Sciatic nerve (tissue), 2 donors: ENCODE measurements around the gene SKP1. TPM values are rescaled to one million over a fixed set of nuclear protein-coding genes. Genes with fewer than 3 reads are reported as not detected.
A peak's percentile ranks its signal among the peaks of the same experiment; 100 is the strongest.

Source experiments
- ATAC-seq: fragments of 200-7000 bp; cut with Tn5 transposase; one replicate; pipeline ENCODE4 v1.9.1; 2020; ENCODE audit warnings: mild to moderate bottlenecking, moderate library complexity
- DNase-seq: peaks from one replicate; pipeline ENCODE4 v3.0.0-alpha.2; 2020; ENCODE audit warnings: low spot score
- intact Hi-C: fragments of 100-400 bp; cut with DNase I; formaldehyde crosslinking; loops from one replicate; pipeline ENCODE4 v1.14.2; 2022
- total RNA-seq: library from RNA; stranded (reverse); fragmentation: NEBNext Ultra II Directional; extraction: Animal tissue kit (Norgen Biotek cat#: 25700); gene quantifications from one replicate; pipeline ENCODE4 v1.2.1, GENCODE V29; 2021
- donor health status: DM: no; HTN: no; CAD: no.
- donor health status: DM: no; HTN: no; CAD: no.

The SKP1 gene
- total RNA-seq, 1 donor from 2014 or later = 295 TPM

DNA sequence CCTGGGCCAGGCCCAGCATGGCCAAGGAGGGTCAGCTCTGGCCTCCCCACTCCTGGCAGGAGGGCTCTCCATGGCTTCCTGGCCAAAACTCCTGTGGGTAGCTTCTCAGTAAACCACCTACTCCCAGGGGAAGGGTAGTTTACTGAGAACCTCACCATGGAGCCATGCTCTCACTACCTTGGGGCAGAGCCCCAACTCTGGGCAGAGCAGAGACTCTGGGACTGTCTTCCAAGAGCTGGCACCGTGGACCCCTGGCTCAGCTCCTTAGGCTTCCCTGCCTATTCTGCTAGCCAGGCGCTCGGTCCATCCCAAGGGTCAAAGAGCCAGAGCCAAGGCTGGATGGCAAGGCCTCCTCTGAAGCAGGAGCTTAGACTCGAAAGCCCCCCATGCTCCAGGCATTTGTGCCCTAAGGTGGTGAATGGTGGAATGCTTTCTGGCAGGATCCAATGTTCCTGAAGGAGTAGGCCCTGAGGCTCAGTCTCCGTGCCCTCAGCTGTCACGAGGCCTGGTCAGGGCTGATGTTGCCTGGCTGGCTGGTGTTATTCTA is 42.7 kb downstream of the SKP1 start:
- DNase-seq = no peak
- intact Hi-C loops = no loop called here
- ATAC-seq = no peak

DNA sequence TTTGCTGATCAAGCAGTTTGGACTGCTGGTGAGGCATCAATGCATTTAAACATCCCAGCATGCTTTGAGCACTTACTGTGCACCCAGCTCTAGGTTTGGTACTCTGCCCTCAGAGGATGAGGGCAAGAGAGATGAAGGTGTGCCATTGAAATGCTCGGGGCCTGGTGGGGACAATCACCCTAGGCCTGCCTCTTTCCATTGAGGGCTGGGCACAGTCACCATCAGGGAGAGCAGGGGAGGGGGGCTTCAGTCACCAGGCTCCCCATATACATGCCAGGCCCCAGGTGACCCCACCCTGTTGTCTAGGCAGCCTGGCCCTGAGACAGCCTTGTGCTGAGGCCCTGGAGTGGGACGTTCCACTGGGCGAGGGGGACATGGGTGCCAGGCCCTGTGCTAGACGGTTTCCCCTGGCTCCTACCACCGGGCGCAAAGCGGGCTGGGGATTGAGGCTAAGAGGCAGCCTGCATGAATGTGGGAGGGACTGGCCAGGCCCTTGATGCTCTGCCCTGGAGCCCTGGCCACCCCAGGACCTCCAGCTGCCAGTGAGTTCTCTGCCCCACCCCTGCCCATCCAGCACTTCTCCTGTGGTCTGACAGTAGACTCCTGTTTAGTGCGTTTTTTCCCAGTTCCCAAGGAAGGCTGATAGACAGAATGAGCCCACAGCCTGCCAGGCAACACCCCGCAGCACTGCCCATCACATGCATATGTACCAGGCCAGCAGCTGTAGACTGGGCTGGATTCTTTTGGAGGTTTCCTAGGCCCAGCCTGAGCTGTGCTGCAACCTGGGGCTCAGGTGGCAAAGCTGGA is 43.4 kb downstream of the SKP1 start:
- peak; percentile 51 for DNase-seq
- no peak for ATAC-seq
- intact Hi-C loops = no loop called here

DNA sequence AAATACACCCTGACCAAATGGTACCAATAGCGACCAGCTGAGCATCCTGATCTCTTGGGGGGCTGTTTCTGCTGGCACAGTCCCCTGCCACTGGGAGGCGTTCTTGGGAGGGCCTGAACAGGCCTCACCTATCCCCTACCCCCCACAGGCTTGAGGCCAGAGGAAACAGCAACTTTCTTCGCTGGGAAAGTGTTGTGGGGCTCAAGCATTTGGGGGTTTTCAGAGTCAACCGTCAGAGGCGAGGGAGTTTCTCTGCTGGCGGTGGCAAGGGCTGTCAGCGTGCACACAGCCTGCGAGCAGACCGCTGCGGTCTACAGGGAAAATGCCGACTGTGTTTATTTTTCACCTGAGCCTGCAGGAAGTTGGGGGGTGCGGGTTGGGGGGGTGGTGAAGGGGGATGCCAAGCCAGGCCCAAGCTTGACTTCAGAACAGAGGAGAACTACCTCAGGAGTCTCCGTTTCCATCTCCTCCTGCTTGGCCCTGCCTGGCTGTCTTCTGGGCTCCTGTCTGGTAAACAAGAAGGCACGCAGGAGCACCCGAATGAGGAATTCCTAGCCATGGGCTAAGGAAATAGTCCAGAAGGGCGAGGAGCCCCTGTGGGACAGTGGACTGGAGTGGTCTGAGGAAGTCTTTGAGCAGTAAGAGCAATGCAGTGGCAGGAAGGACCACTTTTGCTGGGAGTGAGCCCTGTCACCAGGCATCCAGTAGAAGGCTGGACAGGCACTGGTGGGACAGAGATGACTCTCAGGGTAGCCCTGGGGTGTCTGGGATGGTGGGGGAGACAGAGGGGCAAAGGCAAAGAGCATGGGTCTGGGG is 44.2 kb downstream of the SKP1 start:
- peak; percentile 45 for DNase-seq
- ATAC-seq = no peak
- intact Hi-C loops = no loop called here

DNA sequence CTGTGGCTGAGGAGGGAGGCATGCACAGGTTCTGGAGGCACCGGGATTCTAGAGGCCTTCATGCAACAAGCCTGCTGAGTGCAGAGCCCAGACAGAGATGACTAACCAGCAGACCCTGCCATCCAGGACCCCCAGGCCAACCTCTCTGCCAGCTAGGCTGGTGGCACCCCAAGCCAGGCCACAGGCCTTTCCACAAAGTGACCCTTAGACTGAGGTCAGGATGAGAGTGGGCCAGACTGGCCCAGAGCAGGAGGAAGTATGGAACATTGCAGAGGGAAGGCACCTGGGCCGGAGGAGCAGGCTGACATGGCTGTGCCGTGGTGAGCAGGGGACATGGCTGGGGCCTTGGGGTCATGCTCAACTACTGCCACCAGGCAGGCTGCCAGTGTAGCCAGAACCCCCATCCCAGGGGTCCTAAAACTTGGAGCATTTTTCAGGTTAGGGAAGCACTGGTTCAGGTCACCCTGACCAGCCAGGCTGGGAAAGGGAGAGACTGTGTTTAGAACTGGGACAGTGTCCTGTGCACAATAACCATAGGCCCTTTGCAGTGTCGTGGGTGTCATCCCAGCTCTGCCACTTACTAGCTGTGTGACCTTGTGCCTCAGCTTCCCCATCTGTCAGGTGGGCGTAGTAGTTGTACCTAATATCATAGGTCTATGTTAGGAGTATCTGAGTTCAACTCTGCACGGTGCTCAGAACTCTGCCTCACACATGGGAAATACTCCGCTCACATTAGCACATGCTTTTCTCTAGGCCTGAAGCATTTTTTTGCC is 45.0 kb downstream of the SKP1 start:
- ATAC-seq (no peak), DNase-seq (peak; percentile 42)
- intact Hi-C loops = no loop called here

DNA sequence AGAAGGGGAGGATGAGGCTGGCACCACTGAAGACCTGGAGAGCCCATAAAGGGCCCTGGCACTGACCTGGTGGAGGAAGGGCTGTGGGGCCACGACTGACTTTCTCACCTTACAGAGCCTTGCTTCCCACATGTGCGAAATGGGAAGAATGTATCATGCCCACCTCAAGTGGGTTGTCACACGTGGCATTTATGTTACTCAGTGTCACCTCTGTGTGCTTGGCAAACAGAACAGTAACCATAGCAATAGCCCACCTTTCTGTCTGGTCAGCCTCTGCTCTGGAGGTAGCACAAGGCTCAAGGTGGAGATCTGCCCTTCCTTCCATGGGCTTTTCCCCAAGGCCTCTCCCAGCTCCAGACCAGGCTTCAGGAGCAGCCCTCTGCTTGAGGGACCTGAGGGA is 45.6 kb downstream of the SKP1 start:
- no peak for ATAC-seq
- intact Hi-C loops = no loop called here
- DNase-seq = no peak

DNA sequence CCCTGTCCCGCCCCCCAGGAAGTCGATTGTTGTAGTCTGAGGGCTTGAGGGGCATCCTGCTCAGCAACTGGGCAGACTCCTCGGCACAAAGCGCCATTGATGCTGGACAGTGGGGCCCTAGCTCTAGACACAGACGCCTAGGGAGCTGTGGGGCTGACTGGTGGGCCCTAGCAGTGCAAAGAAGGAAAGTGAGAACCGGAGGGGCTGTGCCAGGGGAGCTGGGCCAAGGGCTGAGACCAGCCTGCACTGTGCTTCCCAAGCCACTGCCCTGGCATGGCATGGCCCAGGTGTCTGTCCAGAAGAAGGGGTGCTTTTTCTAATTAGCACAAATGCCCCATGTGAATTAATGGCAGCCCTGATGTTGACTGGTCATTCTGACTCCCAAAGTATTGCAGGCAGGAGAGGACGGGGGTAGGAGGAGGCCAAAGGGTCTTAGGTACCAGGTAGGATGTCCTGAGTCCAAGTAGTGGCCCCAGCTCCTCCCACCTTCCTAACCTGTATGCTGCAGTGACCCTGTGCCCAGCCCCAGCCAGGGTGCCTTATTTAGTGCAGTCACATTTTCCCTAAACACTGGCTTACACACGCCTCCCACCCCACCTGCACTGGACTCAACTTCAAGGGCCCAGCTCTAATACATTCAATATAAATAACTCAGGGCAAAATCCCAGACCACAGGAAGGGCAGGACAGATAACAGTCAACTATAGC is 46.4 kb downstream of the SKP1 start:
- intact Hi-C loops = no loop called here
- no peak for DNase-seq
- no peak for ATAC-seq

DNA sequence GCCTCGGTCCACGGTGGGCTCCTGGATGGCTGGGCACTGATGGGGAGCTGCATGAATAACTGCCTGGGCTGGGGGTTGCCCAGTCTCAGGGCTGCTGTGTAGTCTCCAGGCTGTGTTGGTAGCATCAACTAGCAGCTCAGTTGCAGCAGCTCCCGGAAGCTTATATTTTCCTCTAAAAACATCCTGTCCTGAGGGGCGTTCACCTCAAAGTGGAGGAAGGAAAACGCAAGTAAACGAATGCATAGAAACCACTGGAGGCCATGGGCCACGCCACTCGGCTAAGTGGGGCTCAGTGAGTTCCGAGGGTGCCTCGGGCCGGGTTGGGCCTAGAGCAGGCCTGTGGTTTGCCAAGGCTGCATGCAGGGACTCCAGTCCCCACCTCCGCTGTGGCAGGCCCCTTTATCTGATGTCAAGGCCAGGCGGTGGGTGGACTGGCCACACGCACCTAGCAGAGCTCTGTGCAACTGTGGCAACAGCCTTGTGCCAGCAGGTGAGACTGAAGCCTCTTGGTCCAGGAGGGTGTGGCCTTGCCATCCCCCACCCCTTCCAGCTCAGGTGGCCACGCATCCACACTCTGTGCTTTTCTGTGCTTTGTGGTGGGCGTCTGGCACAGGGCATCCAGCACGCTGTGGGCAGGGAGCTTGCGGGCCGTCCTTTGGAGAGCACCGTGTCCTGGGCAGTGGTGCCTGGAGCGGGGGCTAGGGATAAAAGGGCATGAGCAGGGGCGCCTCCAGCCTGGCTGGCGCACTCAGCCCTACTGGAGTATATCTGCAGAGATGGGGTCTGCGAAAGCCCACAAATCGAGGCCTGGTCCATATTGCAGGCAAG is 47.1 kb downstream of the SKP1 start:
- DNase-seq = no peak
- intact Hi-C loops = no loop called here
- ATAC-seq = no peak

DNA sequence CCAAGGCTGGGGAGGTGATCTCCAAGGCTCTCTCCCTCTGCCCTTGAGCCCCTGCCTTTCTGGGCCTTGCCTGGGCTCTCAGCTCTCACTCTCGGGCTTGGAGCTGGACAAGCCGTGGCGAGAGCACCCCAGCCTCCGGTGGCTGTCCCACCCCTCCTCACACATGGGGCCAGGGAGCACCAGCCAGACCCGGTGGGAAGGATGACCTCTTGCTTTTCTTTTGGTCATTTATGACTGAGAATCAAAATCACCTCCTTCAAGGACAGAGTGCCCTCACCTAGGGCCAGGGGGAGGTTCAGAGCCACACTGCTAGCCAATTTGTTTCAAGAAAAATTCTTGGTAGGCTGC is 48.1 kb downstream of the SKP1 start:
- ATAC-seq = no peak
- intact Hi-C loops = no loop called here
- no peak for DNase-seq

DNA sequence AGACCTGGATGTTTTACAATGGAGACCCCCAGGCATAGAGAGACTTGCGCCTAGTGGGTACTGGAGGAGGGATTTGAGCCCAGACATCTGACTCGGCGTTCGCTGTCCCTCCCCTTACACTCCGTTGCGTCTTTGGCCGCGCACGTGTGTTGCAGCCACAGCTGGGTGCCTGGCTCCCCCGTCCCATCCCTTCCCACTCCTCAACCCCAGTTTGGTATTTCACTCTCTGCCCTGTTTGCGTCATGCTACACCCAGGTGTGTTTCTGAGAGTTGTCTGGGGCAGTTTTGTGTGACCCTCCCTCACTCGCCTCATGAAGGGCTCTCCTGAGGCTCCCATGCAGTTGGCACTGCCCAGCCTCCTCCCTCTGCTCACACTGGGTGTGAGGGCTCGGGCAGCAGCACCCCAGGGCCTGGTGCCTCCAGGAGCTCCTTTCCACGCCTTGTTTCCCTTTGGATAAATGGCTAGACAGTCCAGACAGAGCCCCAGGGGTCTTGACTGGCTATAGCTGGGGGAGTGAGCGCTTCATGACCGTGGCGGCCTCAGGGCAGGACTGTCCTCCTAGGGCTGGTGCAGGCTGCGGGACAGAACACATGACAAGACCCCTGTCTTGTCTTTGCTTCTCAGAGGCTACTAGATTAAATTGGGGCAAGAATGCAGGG is 48.6 kb downstream of the SKP1 start:
- no peak for ATAC-seq
- intact Hi-C loops = no loop called here
- no peak for DNase-seq

DNA sequence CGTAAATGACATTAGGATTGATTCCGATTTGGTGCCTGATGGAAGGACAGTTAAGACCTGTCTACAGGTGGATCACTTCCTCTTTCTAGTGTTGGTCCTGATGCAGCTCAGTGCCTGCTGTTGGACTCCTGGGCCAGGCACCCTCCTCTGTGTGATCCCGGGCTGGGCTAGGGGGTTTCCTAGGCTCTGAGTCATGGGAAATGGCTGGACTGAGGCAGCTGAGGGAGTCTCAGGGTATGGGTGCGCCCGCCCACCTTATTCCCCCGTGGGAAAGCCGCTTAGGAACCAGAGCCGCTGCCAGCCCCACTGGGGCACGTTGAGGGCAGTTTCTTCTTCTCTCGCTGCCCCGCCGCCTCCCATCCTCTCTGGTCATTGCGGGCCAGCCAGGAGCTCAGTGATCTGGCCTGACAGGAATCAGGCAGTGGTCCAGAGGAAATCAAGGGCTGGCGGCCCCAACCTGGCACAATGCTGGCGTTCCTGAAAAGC is 49.3 kb downstream of the SKP1 start:
- DNase-seq (no peak), ATAC-seq (no peak)
- intact Hi-C loops = no loop called here

DNA sequence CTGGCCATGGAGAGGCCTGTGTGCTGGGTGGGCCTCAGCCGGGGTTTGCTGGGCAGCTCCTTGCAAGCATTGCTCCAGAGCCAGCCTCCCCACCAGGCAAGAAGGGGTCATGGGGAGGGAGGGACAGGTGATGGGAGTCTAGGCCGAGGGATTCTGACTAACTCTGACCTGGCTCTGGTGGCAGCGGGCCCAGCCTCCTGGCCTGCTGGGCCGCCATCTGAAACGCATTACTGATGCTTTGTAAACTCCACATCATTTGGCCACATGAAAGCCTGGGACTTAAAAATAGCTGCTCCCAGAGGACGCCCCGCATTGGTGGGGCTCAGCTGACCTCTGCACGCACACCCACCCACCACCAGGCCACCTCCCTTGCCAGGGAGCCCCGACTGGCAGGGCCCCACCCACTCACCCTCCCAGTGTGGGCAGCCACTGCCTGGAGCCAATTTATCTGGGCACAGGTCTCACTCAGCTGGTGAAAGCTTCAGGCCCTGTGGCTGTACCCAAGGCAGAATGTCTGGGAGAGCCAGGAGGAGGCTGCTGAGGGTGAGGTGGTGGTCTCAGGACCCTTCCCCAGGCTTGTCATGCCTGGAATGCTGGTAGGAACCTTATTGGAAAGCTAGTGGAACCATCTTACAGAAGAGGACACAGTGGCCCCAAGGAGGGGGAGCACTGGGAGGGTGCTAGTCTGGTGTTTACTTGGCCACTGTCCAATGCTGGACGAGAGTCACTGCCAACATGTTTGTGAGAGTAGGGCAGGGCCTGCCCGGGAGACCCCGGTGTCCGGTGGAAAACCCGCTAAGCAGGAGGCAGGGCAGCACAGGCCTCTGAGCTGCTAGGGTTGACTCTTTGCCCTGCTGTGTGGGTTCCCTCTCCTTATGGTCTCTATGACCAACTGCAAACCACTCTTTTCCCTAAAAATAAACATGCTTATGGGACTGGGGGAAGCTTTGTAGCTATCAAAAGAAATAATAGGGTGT is 51.4 kb downstream of the SKP1 start:
- ATAC-seq = peak; percentile 78
- peak; percentile 75 for DNase-seq
- intact Hi-C loops = no loop called here

DNA sequence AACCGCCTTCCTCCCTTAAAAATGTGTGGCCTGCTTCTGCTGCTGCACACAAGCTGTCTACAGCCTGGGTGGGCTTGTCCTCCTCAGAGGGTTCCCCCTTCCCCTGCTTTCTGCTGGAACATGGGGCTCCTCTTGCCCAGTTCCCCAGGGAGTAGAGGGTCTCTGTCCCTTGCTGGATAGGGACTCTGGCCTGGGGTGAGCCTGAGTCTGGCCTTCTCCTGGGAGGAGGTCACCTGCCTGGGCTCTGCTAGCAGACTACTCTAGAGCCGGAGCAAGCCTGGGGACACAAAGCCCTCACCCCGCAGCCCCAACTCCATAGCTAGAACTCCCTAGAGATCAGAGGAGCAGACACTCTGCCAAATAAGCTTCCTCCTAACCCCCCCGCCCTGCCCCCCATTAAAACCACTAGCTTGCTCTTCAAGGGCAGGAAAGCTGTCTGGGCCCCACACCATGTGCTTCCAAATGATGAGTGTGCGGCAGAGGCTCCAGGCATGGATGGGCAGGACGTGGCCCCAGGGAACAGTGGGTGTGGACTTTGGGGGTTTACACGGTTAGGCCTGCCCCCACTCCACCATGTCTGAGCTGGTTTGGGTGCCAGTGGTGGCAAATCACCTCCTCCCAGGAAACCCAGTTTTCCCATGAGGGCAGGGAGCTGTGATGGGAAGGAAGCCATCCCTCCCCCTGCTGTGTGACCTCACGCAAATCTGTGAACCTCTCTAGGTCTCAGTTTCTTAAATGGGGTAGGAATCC is 52.3 kb downstream of the SKP1 start:
- ATAC-seq (no peak), DNase-seq (no peak)
- intact Hi-C loops = no loop called here

DNA sequence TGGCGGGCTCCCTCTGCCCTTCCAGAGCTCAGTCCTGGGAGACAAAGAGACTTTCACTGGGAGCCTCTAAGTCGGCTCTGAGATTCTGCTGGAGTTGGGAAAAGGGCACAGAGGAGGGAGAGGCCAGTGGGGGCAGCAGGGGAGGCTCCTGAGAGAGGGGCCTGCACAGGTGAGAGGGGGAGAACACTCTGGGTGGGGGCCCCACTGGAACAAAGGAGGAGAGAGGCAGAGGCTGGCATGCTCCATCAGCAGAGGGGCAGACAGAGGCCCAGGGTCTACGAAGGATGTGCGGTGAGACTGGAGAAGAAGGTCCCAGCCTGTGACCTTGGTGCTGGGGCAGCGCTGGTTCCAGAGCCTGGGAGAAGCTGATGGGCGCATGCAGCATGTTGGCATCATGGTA is 53.4 kb downstream of the SKP1 start:
- ATAC-seq = no peak

DNA sequence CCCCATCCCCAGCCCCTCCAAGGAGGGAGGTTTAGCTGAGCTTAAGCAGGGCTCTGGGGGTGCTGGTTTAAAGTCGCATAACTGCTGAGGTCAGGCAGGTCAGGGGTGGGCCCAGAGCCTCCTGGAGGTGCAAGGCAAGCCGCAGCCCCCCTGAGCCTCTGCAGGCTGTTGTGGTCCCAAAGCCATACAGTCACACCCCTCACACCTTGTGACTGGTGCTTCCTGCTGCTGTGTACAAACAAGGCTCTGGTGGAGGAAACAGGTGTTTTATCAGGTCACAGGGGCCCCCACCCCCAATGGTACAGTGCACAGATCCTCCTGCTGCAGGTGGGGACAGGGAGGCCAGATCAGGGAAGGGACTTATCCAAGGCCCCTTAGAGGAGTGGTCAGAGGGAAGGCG is 54.2 kb downstream of the SKP1 start:
- DNase-seq (no peak), ATAC-seq (no peak)
- intact Hi-C loops = no loop called here

More for the DNA sequence above, 53.4 kb downstream of the SKP1 start:
- no peak for DNase-seq
- intact Hi-C loops = no loop called here

DNA sequence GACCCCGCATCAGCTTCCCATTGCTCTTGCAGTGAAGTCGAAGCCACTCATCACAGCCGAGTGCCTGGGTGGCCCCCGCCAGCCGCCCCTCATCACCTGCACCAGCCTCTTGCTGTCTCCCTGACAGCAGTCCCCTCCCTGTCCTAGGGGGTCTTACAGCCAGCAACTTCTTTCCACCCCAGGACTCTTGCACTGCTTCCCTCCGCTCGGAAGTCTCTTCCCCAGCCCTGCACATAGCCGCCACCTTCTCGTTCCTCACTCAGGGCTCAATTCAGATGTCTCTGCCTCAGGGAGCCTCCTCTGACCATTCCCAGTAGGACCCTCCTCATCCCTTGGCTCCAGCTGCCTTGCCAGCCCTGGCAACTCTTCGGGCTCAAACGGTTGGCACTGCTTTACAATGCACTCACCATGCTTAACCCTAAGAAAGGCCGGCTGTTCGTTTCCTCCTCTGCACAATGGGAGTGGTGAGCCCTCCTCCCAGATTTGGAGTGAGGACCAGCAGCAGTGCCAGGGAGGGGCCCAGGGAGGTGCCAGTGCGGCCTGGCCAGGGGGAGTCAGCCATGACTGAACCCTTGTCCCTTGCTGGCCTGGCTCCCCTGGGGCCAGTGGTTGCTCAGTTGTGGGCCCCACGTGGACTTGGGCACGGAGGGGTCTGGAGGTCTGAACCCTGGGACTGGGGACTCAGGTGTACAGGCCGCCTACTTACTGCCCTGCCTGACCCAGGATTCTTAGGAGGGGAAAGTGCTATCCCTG is 56.2 kb downstream of the SKP1 start:
- DNase-seq (no peak), ATAC-seq (no peak)
- intact Hi-C loops = no loop called here
